HG02870 (cell line): ENCODE results near the gene WNT3A.
"Not testable (repeated sequence)": the region's sequence is repeated elsewhere in the genome, so short reads cannot be mapped to it uniquely, and the experiment has no call there.

Experiments used
- ATAC-seq: cut with Tn5 transposase; IDR thresholded peaks from one replicate; pipeline ENCODE4 v1.9.1; 2021; ENCODE audit warnings: mild to moderate bottlenecking, moderate library complexity; ENCODE audit not compliant: unreplicated experiment

Gene WNT3A

DNA sequence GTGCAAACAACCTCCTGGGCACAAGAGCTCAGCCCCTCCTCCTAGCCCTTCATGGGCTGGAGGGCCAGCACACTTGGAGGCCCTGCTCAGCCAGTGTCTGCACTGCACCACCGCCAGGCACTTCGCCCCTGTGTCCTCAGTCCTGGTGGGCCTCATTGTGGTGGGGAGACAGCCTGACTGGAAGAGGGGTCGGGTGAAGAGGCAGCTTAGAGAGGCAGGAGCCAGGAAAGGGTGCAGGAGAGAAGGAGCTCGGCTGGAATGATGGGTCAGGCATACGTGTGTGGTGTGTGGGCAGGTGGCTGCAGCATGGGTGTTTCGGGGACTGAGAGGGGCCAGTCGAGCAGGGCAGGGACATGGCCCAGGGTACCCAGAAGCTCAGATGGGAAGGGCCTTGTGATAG, 4.1 kb downstream of the WNT3A start:
- no peak for ATAC-seq

DNA sequence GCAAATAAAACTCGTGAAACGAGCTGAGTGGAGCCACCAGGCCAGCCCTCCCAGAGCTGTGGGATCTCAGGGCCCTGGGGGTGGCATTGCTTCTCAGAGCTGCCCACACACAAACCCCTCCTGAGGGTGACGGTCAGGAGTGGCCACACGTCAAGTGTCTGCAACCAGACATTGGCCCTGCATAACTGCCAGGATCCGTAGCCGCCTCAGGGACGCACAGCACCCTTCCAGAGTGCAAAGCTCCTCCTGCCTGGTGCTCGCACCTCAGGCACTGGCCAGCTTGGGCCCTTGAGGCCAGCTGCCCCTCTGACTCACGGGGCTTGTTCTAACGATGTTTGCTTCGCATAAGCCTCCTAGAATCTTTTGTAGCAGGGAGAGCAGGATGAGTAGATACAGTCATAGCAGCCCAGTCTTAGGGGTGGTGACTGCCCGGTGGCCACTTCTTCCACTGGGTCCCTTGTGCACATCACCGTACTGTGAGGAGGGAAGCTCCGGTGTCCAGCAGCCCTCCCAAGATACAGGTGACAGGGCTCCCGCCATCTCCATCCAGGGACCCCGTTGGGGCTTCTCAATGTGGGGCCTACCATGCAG, 5.0 kb downstream of the WNT3A start:
- no peak for ATAC-seq

DNA sequence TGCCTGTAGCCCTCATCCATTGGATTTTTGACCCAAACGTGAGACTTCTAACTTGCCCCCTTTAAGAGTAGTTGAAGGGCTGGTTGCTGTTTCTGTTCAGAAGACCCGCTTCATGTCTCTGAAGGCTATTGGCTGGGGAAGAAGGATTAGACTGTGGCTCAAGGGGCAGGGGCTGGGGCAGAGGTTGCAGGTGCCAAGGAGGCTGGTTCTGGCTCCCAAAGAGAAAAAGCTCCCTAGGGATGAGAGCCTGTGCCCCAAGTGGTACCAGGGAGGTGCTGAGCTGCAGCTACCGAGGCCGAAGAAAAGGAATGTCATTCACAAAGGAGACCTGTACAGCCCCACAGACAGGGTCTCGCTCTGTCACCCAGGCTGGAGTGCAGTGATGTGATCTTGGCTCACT, 5.8 kb downstream of the WNT3A start:
- no peak for ATAC-seq

DNA sequence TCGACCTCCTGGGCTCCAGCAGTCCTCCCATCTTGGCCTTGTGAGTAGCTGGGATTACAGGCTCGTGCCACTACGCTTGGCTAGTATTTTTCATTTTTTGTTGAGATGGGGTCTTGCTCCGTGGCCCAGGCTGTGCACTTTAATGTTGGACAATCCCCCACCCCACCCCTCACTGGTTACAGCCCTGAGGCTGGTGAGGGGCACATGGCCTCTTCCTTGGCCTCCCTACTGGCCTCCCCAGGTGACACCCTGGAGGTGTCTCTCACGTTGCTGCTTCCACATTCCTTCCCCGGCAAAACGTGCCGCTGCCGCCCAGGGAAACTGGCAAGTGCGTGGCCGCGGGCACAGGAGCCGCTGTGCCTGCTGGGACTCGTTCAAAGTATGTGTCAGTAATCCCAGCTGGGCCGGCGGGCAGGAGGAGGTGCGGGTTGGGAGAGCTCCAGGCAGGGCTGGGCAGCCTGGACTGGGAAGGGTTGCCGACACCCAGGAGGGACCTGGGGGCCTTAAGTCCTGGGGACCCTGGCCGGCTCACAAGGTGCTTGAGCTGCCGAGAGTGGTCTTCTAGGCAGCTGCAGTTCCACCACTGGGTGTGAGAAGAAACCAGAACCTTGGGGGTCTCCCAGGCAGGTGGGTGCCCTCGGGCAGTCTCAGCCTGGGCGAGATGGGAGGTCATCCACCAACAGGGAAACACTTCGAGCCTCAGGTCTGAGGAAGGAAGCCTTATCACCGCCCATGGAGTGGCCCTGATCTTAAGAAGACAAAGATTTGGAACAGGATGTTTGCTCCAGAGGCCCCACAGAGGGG, 6.5 kb downstream of the WNT3A start:
- no peak for ATAC-seq

DNA sequence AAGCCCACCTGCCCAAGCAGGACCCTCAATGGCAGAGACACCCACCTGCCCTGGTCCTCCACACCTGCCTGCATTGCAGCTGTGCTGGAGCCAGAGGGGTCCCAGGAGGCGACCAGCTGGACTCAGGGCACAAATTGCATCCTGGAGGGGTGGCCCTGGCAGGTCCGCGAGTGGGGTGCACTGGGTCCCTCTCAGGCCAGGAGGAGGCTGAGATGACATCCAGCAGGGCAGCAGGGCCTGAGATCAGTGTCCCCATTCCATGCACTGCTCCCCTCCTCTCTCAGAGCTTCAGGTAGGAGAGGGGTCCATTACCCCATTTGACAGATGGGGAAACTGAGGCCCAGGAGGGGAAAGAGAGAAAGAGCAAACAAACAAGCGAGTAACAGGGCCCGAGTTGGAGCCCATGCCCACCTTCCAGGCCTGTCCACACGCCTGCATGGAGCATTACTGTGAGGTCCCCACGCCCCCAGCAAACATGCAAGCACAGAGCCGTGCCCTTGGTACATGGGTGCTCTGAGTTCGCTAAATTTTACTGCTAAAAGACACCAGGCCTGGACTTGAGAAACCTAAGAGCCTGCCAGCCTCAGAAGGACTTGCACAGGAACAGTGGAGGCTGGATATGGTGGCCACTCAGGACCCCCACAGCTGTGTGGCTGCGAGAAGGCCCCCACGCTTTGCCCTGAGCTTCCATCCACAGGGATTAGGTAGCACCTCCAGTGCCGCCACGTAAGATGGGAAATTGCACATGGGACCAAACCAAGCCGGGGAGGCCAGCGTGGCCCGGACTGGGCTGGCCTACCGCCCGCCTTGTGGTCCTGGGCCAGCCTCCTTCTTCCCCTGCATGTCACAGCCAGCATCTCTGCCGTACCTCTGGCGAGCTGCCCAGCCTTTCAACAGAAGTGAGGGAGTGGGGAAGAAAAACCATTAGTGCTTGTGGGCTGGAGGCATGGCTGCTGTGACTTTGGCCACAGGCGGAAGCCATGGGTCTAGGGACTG, 7.4 kb downstream of the WNT3A start:
- ATAC-seq, result no peak

DNA sequence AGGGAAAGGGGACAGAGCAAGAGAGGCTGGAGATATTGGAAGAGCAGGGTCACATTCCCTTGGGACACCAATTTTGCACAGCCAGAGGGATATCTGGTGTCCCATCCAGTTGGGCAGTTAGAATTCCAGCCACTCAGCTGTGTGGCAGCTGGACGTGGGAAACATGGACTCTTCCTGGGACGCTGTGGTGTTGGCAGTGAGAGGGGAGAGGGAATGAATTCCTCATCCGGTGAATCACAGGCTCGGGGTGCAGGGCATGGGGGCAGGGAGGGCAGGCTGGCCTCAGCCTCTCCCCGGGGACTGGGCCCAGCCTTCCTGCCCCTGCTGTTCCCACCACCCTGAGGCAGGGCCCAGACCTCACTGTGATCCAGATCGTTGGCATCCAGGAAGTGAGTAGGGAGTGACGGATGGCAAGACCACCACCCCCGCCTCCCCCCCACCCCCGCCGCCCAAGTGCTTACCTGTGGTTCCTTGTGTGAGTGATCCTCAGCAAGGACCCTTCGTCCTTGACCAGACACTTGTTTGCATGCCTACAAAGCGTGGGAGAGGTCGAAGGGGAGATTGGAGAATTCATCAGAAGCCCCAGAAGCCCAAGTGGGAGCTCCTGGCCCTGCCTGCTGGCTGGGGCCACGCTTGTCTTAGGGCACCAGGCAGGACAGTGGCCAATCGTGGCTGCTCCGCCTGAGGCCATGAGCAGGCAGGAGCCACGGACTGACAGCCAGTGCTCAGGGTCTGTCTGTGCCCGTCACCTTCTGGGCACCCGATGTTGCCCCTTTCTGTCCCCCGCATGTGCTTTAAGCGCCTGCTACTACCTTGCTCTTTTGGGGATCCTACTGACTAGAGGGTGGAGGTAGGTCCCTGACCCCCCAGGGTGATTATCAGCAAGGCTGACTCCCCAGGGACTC, 8.7 kb downstream of the WNT3A start:
- no peak for ATAC-seq

DNA sequence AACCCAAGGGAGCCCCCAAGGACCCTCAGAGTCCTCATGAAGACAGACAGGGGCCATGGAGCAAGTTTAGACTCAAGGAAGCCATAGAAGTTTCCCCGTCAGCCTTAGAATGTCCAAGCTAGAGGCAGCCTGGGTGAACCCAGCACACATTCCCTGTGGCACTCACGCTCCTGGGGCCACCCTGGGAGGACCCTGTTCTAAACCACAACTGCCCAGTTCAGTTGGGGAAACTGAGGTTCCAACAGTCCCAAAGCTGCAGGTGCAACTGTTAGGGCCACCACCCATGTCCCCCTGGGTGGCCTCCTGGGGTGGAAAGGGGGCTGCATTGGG, 9.3 kb downstream of the WNT3A start:
- ATAC-seq, result no peak

DNA sequence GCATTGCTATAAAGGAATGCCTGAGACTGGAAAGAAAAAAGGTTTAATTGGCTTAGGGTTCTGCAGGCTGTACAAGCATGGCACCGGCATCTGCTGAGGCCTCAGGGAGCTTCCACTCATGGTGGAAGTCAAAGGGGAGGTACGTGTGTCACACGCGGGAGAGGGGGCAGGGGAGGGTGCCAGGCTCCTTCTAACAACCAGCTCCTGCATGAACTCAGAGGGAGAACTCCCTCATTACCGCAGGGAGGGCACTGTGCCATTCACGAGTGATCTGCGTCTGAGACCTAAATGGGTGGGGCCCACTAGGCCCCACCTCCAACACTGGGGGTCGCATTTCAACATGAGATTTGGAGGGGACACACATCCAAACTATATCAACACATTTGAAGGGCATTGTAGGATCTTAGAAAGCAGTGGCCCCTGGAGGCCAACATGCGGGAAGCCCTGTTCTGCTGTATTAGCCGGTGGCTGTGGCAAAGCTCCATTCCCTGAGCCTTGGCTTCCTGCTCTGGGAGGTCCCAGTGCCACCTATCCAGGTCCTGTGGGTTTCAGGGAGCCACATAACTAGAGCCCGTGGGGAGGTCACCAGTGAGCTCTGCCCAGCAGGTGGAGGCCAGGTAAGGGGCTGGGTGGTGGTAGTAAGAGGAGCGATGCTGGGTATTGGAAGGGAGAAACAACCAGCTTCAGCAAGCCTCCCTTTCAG, 10.0 kb downstream of the WNT3A start:
- no peak for ATAC-seq

DNA sequence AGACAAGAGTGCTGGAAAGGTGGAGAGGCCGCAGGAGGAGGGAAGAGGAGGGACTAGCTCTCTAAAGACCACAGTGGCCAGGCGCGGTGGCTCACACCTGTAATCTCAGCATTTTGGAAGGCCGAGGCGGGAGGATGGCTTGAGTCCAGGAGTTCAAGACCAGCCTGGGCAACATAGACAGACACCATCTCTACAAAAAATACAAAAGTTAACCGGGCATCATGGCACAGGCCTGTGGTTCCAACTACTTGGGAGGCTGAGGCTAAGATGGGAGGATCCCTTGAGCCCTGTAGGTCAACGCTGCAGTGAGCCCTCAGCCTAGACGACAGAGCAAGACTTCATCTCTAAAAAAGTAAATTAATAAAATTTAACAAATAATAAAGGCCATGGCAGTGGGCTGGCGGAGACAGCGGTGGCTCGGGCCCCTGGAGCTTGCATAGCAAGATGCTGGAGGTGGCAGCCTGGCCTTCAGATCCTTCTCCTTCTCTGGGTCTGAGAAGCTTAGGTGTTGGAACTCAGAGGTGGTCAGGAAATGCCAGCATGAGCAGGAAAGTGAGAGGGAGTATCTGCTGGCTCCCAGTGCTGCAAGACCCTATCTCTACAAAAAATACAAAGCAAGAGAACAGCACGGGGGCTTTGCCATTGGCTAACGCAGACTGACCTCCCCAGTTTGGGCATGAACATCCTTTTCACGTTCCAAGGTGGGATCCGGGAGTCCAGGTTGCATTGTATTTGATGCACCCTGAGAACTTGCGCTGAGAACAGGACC, 10.7 kb downstream of the WNT3A start:
- ATAC-seq, result no peak

DNA sequence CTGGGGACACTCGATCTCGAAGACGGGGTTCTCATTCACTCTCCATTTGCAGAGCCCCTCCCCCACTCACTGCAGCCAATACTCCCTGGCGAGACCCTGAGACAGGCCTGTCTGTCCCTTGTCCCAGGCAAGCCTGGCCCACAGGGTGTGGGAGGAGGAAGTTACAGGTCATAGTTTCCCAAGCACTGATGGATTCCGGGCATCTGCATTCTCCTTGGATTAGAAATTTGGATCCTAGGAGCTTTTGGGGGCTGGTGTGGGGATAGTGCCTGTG, 11.3 kb downstream of the WNT3A start:
- no peak for ATAC-seq

DNA sequence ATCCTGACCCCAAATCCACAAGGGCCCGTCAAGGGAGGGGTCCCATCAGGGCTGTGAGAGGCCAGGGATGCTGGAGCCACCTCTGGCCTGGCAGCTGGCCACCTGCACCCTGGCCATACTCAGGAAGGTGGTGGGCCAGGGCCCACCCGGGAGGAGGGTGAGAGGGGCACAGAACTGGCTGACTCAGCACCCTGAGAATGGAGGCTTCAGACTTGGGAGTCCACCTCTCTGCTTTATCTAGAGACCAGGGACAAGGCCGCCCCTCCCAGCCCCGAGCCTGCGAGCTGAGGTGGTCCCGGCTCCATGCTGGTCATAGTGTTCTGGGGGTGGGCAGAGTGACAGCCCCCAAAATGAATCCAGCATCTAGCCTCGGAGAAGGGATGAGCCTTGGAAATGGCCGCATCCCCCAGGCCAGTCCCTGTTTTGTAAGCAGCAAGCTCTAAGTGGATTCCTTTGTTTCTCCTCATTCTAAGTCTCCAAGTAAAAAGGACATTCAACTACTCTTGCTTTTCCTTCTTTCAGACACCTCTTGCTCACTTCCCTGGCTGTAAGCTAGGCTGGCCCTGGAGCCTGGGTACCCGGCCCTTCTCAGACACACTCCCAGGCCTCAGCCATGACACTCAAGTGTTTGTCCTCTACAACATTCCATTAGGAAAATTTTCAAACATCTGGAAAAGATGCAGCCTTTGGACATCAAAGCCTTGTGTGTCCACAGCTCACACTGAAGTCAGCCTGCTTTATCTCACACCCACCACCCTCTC, 12.3 kb downstream of the WNT3A start:
- ATAC-seq, result no peak

DNA sequence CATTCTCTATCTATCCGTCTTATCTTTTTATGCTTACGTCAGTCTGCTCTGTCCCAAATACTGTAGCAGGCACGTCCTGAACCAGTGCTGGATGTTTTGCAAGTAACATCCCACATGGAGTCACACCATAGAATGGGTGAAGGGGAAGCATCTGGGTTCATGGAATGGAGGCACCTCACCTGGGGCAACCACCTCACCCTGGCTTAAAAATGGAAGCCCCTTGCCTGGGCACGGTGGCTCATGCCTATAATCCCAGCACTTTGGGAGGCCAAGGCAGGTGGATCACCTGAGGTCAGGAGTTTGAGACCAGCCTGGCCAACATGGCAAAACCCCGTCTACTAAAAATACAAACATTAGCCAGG, 12.9 kb downstream of the WNT3A start:
- not testable (repeated sequence) for ATAC-seq

DNA sequence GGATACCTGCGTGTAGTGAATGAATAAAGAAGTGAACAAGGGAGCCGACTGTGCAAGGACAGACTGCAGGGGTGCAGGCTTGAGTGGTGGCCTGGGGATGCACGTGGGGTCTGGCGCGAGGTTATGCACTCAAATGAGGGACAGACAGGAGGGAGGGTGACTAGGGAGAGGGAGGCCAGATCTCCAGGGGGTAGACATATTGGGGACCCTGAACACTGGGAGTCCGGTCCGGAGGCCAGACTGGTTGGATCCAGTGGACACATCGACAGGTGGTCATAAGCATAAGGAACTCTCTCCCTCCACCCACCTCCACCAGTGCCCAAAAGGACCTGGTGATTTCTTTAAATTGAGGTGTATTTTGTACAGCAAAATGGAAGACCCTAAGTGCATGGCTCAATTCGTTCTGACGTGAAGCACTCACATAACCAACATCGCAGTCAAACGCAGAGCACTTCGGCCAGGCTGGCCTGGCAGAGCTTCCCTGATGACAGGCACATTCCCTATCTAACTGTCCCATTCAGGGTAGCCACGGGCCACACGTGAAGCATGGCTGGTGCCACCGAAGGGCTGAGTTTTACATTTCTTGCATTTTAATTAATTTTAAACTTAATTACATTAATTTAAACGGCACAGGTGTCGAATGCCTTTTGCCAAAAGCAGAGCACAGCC, 14.0 kb downstream of the WNT3A start:
- no peak for ATAC-seq

DNA sequence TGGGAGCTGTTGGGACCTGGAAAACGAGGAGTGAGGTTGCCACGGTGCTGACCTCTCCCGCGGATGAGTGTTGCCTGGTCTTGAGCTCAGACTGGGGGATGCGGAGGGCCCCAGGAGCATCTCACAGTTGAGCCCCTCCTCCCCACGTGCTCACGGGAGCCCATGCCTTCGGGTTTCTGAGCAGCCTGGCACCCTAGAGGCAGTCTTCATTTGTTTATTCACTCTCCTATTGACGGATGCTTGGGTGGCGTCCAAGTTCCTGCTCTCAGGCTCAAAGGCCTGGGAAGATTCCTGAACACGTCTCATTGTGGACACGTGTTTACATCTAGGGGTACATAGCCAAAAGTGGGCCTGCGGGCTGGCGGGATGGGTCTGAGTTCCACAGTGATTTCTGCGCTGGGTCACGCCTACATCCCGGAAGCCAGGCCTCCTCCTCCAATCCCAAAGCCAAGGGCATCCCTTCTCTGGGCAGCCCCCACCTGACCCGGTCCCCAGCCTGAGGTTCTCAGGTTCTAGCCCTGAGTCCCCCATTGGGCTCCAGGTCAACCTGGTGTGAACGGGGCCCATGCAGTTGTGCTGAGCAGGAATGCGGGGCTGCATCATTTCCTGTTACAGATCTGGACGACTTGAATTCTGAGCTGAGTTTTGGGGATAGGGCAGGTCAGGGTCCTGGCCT, 14.7 kb downstream of the WNT3A start:
- ATAC-seq, result no peak

DNA sequence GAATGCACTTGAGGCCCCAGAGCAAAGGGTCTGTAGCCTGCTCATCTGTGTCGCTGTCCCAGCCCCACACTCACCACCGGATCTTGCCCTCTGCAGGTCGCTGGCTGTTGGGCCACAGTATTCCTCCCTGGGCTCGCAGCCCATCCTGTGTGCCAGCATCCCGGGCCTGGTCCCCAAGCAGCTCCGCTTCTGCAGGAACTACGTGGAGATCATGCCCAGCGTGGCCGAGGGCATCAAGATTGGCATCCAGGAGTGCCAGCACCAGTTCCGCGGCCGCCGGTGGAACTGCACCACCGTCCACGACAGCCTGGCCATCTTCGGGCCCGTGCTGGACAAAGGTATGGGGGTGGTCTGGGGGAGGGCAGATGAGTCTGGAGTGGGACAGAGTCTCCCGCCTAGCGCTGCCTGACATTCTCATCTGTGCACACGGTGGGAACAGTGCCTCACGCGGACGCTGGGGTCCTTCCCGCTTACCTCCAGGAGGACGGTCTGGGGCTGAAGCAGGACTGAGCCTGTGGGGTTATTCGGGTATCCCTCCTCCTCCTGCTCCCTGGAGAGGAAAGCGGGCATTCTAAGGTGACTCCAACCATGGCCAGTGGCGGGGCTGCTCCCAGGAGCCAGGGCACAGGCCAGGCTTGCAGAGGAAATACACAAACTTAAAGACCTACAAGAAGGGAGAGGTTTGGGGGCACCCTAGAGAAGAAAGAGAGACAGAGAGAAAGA, 15.9 kb downstream of the WNT3A start:
- ATAC-seq, result no peak

DNA sequence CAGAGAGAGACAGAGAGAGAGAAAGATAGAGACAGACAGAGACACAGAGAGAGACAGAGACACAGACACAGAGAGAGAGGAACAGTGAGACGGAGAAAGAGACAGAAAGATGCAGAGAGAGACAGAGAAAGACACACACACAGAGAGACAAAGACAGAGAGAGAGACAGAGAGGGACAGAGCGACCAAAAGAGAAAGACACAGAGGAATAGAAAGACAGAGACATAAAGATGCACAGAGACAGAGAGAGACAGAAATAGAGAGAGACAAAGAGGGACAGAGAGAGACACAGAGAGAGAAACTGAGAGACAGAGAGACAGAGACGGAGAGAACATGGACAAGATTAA, 16.5 kb downstream of the WNT3A start:
- ATAC-seq, result no peak

DNA sequence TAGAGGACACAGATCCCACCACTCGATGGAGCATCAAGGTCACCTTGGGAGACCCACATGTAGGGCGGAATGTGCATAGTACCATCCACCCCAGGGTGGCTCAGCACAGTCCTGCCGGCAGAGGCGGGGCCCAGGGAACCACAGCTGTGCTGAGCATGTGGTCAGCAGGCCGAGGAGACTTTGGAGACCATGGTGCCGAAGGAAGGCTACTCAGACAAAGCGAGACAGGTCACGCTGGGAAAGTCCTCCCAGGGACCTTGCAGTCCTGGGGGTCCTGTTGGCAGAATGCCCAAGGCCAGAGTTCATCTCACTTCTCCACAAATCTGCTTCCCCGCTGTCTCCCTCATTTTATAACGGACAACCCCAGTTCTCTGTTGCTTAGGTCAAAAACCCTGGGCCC, 22.5 kb downstream of the WNT3A start:
- no peak for ATAC-seq
